Gastroesophageal sphincter (tissue), 3 donors: ENCODE measurements around the gene NCKAP5L.

Experiments
- CTCF ChIP-seq, 4 experiments: fragments of 200-600 bp in 2 of 4; fragments of 450-650 bp in 2 of 4; sonication (generic) in 1 of 4; IDR thresholded peaks; one replicate each; pipeline ENCODE4 v1.5.1; 2017 to 2019; ENCODE audit warnings: antibody characterized with exemption in 4 of 4, mild to moderate bottlenecking in 2 of 4, moderate library complexity in 2 of 4
- POLR2AphosphoS5 ChIP-seq: sonication (generic); formaldehyde crosslinking; IDR thresholded peaks from one replicate; pipeline ENCODE4 v1.6.1; 2017; ENCODE audit warnings: antibody characterized with exemption

- TF ChIP-seq CTCF (IDR thresholded peaks at IDR 0.05) (no peak), POLR2AphosphoS5 (no peak)
Observed at GRCh38 chr12:49870501-49871262, 42.5 kb upstream of the NCKAP5L start.
